IPS DF 19.7 (cell line): Measurements from ENCODE around the gene TNRC18.
"Not testable (repeated sequence)": the region's sequence is repeated elsewhere in the genome, so short reads cannot be mapped to it uniquely, and the experiment has no call there.

Experiments used
- DNase-seq: peaks from one replicate; pipeline ENCODE4 v3.0.0-alpha.2; 2013; ENCODE audit warnings: low read depth, low spot score

The TNRC18 gene

DNA sequence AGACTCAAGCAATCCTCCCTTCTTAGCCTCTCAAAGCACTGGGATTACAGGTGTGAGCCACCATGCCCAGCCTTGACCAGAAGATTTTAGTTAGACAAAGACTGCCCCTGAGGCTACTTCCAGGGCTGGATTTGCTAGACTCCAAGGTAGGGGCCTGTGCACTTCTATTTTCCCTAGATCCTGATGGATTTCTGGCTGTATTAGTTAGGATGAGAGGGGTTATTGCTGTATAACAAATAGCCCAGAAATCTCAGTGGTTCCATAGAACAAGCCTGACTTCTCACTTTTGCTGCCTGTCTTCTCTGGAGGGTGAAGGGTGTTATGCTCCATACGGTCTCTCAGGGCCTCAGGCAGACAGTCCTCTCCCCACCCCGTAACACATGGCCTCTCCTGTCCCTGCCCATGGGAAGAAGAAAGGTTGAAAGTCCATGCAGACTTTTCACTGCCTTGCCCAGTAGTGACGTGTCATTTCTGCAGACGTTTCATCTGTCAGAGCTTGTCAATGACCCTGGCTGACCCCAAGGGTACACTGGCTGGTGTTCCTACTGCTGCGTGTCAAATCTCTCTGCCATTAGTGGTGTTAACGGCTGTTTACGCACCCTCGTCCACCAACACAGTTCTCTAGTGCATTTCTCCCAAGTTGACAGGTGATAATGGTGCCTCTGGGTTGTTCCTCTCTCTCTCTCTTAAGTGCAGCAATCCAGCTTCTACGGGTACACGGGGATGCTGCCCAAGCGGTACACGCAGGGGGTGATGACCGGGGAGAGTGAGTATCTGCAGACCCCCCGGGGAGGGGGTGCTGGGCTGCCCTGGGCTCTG lies 129.3 kb downstream of the TNRC18 start:
- DNase-seq, result no peak

DNA sequence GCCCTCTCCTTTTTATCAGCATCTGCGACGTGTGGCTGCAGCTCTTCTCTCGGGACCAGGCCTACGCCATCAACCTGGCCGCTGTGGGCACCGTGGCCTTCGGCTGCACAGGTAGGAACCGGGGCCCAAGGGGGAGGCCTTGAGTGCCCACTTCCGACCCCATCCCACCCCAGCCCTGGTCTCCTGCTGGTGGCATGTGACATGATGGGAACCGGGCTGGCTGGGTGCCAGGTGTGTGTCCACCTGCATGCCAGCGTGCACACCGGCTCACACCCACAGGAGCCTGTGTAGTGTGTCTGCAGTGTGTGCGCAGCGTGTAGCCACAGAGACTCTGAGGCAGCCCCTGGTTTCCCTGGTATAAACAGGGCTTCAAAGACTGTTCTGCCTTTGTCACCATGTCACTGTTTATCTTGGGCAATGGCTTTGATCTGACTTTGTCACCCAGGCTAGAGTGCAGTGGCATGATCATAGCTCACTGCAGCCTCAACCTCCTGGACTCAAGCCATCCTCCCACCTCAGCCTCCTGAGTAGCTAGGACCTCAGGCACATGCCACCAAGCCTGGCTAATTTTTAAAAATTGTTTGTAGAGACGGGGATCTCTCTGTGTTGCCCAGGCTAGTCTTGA lies 131.8 kb downstream of the TNRC18 start:
- DNase-seq, result not testable (repeated sequence)

DNA sequence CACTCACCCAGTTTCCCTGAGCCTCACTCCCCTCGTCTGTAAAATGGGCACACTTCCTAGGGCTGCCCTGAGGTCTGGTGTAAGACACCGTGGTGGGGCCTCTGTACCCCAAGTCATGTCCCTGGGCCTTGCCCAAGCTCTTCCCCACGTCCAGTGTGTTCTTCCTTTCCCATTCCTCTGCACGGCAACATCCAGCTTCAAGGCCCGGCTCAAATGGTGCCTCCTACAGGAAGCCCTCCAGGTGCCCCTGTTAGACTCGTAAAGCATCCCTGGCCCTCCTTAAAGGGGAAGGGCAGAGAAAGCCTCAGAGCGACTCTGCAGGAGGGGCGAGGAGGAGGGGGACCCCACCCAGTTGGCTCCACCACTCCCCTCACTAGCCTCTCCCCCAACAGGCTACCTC lies 132.3 kb downstream of the TNRC18 start:
- no peak for DNase-seq

DNA sequence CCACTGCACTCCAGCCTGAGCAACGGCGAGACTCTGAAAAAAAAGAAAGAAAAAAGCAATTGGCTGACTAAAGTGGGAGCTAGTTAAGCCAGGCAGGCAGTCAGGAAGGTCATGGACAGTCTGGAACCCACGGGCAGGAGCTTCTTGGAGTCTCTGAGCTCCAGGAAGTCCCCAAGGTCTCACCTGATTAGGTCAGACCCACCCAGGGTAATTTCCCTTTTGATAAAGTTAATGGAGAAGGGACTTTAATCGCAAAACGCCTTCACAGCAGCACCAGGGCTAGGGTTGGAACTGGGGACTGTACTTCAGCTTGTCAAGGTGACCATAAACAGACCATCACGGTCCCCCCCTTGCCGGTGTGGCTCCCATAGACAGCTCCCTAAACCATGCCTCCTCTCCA lies 134.3 kb downstream of the TNRC18 start:
- DNase-seq, result no peak

GRCh38 chr7:5288560-5288959 lies 135.1 kb downstream of the TNRC18 start:
- DNase-seq, result not testable (repeated sequence)

GRCh38 chr7:5287802-5288201 lies 135.8 kb downstream of the TNRC18 start:
- no peak for DNase-seq

DNA sequence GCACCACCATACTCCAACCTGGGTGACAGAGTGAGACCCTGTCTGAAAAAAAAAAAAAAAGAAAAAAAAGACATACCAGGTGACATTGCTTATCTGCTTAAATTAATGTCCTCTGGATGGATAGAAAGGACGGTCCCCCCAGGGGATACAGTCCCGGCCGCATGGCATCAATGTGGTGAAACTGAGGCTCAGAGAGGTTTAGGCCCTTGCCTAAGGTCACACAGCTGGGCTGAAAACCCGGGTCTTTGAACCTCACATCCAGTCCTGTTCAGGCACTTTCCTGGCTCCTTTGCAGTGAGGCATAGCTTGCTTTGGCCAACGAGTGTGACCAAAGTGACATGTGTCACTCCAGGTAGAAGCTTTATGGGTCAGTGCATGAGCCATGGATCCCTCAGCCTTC lies 136.3 kb downstream of the TNRC18 start:
- DNase-seq, result not testable (repeated sequence)

GRCh38 chr7:5286933-5287332 lies 136.7 kb downstream of the TNRC18 start:
- no peak for DNase-seq

DNA sequence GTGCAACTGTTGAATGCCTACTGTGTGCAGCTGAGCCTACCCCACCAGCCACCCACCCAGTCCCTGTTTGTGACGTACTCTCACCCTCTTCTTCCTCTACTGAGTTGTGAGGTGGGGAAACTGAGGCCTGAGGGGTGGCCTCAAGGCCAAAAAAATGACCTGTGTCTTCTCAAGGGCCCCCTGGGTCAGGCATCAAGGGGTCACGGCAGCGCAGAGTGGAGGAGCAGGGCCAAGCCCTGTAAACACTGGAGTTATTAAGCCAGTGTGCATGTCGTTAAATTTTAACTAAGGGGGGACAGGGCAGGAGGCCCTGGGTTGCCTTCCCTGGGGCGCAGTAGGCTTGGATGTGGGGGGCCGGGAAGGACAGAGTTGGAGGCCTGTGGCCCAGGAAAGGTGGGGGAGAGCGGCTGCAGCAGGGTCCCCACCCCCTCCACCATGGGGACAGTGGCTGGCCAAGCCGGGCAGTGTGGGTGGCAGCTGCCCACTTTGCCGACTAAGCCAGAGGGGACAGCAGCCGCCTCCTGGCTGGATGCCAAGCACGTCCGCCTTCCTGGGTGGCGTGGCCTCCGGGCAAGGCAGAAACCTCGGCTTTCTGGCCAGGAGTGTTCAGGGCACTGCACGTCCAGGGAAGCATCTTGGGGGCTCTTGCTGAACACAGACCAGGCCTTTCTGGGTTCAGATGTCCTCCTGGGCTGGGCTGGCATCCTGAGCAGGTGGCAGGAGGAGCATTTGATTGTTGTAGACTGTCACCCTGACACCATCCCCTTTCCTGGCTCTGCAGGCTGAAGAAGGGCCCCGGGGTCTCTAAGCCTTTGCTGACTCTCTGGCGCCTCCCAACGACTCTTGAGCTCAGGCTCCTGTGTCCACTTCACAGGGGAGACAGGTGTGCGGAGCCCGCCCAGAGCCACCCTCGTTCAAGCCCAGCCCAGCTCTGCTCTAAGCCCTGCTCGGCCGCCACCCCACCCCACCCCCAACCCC lies 139.0 kb downstream of the TNRC18 start:
- no peak for DNase-seq

DNA sequence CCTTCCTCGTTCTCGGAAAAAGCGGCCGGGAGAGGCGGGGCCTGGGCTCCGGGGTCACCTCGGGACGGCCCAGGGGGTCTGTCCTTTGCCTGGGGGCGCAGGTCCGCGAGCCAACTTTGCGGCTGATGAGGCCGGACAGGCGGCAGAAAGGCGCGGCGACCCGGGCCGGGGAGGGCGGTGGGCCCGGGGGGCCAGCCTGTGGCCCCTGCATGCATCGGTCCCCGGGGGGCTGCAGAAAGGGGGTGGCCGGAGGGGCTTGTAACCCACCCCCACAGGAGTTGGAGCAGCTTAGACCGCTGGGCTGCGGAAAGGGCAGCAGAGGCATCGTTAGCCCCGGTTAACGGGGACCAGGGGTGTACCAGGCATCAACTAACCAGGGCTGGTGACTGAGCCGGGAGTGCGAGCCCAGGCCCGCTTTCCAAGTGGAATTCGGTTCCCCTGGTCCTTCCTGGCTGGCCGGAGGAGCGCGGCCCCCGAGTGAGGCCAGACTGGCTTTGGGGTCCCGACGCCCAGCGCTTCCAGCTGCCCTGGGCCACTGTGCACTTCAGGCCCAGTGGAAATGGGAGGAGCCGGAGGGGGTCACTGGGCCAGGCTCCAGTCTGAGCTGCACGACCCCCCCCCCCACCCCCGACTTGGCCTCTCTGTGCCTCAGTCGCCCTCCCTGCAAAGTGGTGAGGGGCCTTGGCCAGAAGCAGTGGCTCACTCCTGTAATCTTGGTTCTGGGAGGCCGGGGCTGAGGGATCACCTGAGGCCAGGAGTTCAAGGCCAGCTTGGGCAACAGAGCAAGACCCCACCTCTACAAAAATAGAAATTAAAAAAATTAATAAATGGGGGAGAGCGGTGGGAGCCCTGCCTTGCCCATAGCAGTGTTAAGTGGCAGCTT lies 140.0 kb downstream of the TNRC18 start:
- DNase-seq, result no peak

DNA sequence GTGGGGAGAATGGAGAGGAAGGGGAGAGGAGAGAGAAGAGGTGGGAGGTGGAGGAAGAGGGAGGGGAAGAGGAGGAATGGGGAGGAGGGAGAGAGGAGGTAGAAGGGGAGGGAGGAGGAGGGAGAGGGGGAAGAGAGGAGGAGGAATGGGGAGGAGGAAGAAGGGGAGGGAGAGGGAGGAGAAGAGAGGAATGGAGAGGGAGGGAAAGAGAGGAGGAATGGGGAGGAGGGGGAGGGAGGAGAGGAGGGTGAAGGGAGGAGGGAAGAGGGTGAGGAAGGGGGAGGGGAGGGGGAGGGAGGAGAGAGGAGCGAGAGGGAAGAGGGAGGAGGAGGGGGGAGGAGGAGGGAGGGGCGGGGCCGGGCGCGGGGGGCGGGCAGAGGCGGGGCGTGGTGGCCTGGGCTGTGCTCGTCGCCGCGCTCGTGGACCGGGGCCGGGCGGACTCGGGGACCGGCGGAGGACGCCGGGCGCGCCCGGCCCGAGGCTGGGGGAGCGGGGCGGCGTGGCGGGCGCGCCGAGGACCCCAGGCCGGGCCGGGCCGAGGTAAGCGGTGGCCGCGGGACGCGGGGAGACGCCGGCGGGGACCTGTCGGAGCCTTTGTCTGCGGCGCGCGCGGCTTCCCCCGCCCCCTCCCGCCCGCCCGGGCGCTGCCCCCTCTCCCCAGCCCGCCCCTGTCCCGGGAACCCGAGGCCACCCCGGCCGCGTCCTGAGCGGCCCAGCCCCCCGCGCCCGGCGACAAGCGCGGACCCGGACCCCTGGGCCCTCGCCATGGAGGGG lies 140.9 kb downstream of the TNRC18 start, which contains the start of gene SLC29A4:
TSS of gene SLC29A4 (plus strand) at position 401 of the 774 bp plus-strand sequence. CDS start 4,874 bp downstream, outside the sequence.
- no peak for DNase-seq

DNA sequence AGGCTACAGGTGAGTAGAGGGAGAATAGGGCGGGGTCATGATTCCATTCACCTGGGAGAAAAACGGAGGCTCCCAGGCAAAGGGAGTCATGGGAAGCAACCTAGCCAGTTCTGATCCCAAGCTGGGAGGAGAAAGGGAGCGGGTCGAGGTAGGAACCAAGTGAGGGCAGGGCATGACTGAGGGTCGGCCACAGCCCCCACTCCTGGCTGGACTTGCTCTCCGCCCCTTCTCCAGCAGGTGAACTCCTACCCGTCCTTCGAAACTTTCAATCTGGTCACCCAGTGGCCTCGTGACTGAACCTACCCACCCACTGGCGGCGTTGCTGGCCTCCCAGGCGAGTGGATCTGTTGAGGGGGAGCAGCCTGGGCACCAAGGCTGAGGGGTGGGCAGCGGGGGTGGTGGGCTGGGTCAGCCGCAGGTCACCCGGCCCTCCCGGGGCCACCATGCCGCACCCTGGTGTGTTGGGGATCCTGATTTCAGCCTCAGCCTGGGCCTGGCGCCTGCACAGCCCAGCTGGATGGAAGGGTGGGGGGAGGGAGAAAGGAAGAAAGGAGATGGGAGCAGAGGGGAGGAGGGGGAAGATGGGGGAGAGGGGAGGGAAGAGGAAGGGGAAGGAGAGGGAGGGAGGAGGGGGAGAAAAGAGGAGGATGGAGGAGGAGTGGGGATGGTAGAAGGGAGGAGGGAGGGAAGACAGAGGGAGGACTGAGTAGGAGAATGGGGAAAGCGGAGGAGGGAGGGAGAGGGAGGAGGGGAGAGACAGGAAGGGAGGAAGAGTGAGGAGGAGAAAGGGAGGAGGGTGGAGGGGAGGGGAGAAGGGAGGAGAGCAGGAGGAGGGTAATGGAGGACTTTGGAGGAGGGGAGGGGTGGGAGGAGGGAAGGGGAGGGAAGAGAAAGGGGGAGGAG lies 141.8 kb downstream of the TNRC18 start:
- DNase-seq, result not testable (repeated sequence)

DNA sequence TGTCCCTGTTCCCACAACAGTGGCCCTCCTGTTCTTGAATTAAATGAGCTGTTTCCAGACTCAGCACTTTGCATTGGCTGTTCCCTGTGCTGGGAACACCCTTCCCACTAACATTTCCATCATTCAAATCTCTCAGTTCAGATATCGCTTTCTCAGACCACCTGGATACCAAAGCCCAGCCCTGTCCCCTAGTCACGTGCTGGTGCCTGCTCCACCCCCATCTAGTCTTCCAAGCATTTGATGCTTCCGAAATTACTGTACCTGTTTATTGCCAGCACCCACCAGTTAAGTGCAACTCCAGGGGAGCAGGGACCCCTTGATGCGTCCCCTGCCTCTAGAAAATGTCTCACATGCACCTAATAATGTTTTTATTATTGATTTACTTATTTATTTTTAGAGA lies 143.9 kb downstream of the TNRC18 start:
- no peak for DNase-seq

DNA sequence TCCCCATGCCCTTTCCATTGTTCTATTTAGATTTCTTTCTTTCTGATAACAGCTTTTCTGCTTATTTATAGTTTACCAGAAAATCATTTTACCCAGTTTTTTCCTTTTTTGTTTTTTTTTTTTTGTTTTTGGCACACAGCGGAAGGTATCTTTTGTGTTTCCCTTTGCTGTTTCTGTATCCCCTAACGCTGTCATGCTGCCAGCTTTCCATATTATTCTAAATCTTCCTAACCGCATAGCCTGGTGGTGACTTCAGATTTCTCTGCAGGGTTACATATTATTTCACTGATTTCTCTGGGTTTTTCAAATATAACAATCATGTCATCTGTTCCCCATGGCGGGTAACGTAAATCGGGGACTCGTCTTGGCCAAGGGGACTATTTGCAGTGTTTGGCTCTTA lies 144.9 kb downstream of the TNRC18 start:
- DNase-seq, result no peak

GRCh38 chr7:5276611-5277010 lies 147.0 kb downstream of the TNRC18 start:
- DNase-seq, result no peak

DNA sequence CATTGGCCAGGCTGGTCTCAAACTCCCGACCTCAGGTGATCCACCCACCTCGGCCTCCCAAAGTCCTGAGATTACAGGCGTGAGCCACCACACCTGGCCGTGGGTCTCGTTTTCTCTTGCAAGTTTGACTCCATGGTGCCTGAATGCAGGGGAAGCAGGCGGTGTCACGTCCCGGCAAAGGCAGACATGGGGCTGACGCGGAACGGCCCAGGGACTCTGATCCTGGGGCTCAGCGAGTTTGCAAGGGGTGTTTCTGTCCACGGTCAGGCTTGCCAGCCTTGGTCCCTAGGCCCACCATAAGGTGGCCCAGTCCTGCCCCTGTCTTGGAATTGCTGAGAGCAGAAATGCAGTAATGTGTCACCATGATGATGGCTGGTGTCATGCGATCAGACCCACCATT lies 147.5 kb downstream of the TNRC18 start:
- not testable (repeated sequence) for DNase-seq

- not testable (repeated sequence) for DNase-seq
Measured at GRCh38 chr7:5275510-5275909, 148.1 kb downstream of the TNRC18 start.

- DNase-seq, result not testable (repeated sequence)
Measured at GRCh38 chr7:5274985-5275431, 148.6 kb downstream of the TNRC18 start.

GRCh38 chr7:5274441-5274840 lies 149.2 kb downstream of the TNRC18 start:
- no peak for DNase-seq
